ENCODE results near the gene MLLT3. TPM values are rescaled to one million over a fixed set of nuclear protein-coding genes. Genes with fewer than 3 reads are reported as not detected.

The MLLT3 gene
- total RNA-seq, 1 donor from 2014 or later: 35.1 TPM

- peaks cover 5% of the 10 kb centered on the region for H3K79me2 ChIP-seq (ENCODE audit: insufficient read depth, low read length)
- peaks cover 42% of the 10 kb centered on the region for H3K4me1 Mint-ChIP-seq (ENCODE audit: low read depth, unreplicated experiment)
- peaks cover 7% of the 10 kb centered on the region for H3K4me1 ChIP-seq (ENCODE audit: insufficient read depth, low read length)
- H3K36me3 Mint-ChIP-seq (ENCODE audit: low read depth, unreplicated experiment): no peaks in the 10 kb centered on the region
- no peak overlapping the region for H3K27ac ChIP-seq (ENCODE audit: low read depth, low read length)
- H3K4me3 Mint-ChIP-seq (ENCODE audit: unreplicated experiment): no peak overlapping the region
- no peaks in the 10 kb centered on the region for H3K9me3 Mint-ChIP-seq (ENCODE audit: unreplicated experiment)
- no peak overlapping the region for H3K4me2 ChIP-seq (ENCODE audit: low read length)
- FAIRE-seq (no peak), DNase-seq (ENCODE audit: low read depth) (no peak)
- no peak overlapping the region for H3K4me3 ChIP-seq (ENCODE audit: insufficient read depth, low read depth, low read length)
- peak overlapping the region; percentile 22 for H3K27ac Mint-ChIP-seq (ENCODE audit: unreplicated experiment)
- no peak overlapping the region for H2AFZ ChIP-seq (ENCODE audit: low read depth, low read length)
- H3K27me3 ChIP-seq (ENCODE audit: insufficient read depth, low read length): no peaks in the 10 kb centered on the region
- no peak for TF ChIP-seq CTCF (IDR thresholded peaks at IDR 0.05; ENCODE audit: insufficient read depth, low read depth, low read length)
- TF ChIP-seq EZH2 (IDR thresholded peaks at IDR 0.05; ENCODE audit: insufficient read depth, low read length): no peak
- H4K20me1 ChIP-seq (ENCODE audit: insufficient read depth, low read length): no peaks in the 10 kb centered on the region
- no peaks in the 10 kb centered on the region for H3K36me3 ChIP-seq (ENCODE audit: insufficient read depth, low read length)
- no peaks in the 10 kb centered on the region for H3K9me3 ChIP-seq (ENCODE audit: insufficient read depth, low read depth, low read length)
- H3K27me3 Mint-ChIP-seq (ENCODE audit: low read depth, unreplicated experiment): no peaks in the 10 kb centered on the region
- no peak overlapping the region for H3K9ac ChIP-seq (ENCODE audit: low read length)
Observed at GRCh38 chr9:20551835-20552234, 70.5 kb downstream of the MLLT3 start.

GRCh38 chr9:20551236-20551635 lies 71.1 kb downstream of the MLLT3 start:
- DNase-seq (ENCODE audit: low read depth) (no peak), FAIRE-seq (no peak)
- peaks cover 42% of the 10 kb centered on the region for H3K4me1 Mint-ChIP-seq (ENCODE audit: low read depth, unreplicated experiment)
- H3K36me3 Mint-ChIP-seq (ENCODE audit: low read depth, unreplicated experiment): no peaks in the 10 kb centered on the region
- H3K27me3 Mint-ChIP-seq (ENCODE audit: low read depth, unreplicated experiment): no peaks in the 10 kb centered on the region
- no peak overlapping the region for H3K4me3 Mint-ChIP-seq (ENCODE audit: unreplicated experiment)
- Histone ChIP-seq H3K27me3 (ENCODE audit: insufficient read depth, low read length) (no peaks in the 10 kb centered on the region), H3K27ac (ENCODE audit: low read depth, low read length) (no peak overlapping the region), H3K9ac (ENCODE audit: low read length) (no peak overlapping the region), H3K36me3 (ENCODE audit: insufficient read depth, low read length) (no peaks in the 10 kb centered on the region), H3K4me1 (ENCODE audit: insufficient read depth, low read length) (peaks cover 7% of the 10 kb centered on the region), H4K20me1 (ENCODE audit: insufficient read depth, low read length) (no peaks in the 10 kb centered on the region), H3K79me2 (ENCODE audit: insufficient read depth, low read length) (peaks cover 2% of the 10 kb centered on the region), H3K4me2 (ENCODE audit: low read length) (no peak overlapping the region), H3K9me3 (ENCODE audit: insufficient read depth, low read depth, low read length) (no peaks in the 10 kb centered on the region), H2AFZ (ENCODE audit: low read depth, low read length) (no peak overlapping the region), H3K4me3 (ENCODE audit: insufficient read depth, low read depth, low read length) (no peak overlapping the region)
- no peaks in the 10 kb centered on the region for H3K9me3 Mint-ChIP-seq (ENCODE audit: unreplicated experiment)
- TF ChIP-seq EZH2 (IDR thresholded peaks at IDR 0.05; ENCODE audit: insufficient read depth, low read length) (no peak), CTCF (IDR thresholded peaks at IDR 0.05; ENCODE audit: insufficient read depth, low read depth, low read length) (no peak)
- H3K27ac Mint-ChIP-seq (ENCODE audit: unreplicated experiment): peak overlapping the region; percentile 22

- no peak overlapping the region for H3K4me3 Mint-ChIP-seq (ENCODE audit: unreplicated experiment)
- H3K9me3 ChIP-seq (ENCODE audit: insufficient read depth, low read depth, low read length): no peaks in the 10 kb centered on the region
- no peak overlapping the region for H3K4me2 ChIP-seq (ENCODE audit: low read length)
- H3K79me2 ChIP-seq (ENCODE audit: insufficient read depth, low read length): peaks cover 2% of the 10 kb centered on the region
- no peaks in the 10 kb centered on the region for H4K20me1 ChIP-seq (ENCODE audit: insufficient read depth, low read length)
- no peak overlapping the region for H3K4me3 ChIP-seq (ENCODE audit: insufficient read depth, low read depth, low read length)
- H3K36me3 Mint-ChIP-seq (ENCODE audit: low read depth, unreplicated experiment): no peaks in the 10 kb centered on the region
- FAIRE-seq (no peak), DNase-seq (ENCODE audit: low read depth) (no peak)
- no peaks in the 10 kb centered on the region for H3K36me3 ChIP-seq (ENCODE audit: insufficient read depth, low read length)
- H3K27ac ChIP-seq (ENCODE audit: low read depth, low read length): no peak overlapping the region
- H2AFZ ChIP-seq (ENCODE audit: low read depth, low read length): no peak overlapping the region
- H3K4me1 ChIP-seq (ENCODE audit: insufficient read depth, low read length): peaks cover 7% of the 10 kb centered on the region
- H3K9me3 Mint-ChIP-seq (ENCODE audit: unreplicated experiment): no peaks in the 10 kb centered on the region
- H3K27me3 ChIP-seq (ENCODE audit: insufficient read depth, low read length): no peaks in the 10 kb centered on the region
- no peak for TF ChIP-seq CTCF (IDR thresholded peaks at IDR 0.05; ENCODE audit: insufficient read depth, low read depth, low read length)
- TF ChIP-seq EZH2 (IDR thresholded peaks at IDR 0.05; ENCODE audit: insufficient read depth, low read length): no peak
- no peaks in the 10 kb centered on the region for H3K27me3 Mint-ChIP-seq (ENCODE audit: low read depth, unreplicated experiment)
- H3K9ac ChIP-seq (ENCODE audit: low read length): no peak overlapping the region
- H3K4me1 Mint-ChIP-seq (ENCODE audit: low read depth, unreplicated experiment): peaks cover 42% of the 10 kb centered on the region
- peak overlapping the region; percentile 81 for H3K27ac Mint-ChIP-seq (ENCODE audit: unreplicated experiment)
Observed at GRCh38 chr9:20550326-20550725, 72.0 kb downstream of the MLLT3 start.
